Neutrophil (primary cell): ENCODE results near the gene GLMN.
"Not testable (repeated sequence)": the region's sequence is repeated elsewhere in the genome, so short reads cannot be mapped to it uniquely, and the experiment has no call there.

ENCODE experiments used
- H3K27ac ChIP-seq: fragments of 200-600 bp; sonication (generic); 2 replicates; pipeline ENCODE4 v1.5.1; 2016; ENCODE audit warnings: mild to moderate bottlenecking, moderate library complexity
- H3K27me3 ChIP-seq: fragments of 200-600 bp; sonication (generic); 2 replicates; pipeline ENCODE4 v1.6.0; 2016; ENCODE audit warnings: mild to moderate bottlenecking
- H3K36me3 ChIP-seq: fragments of 200-600 bp; sonication (generic); 2 replicates; pipeline ENCODE4 v1.5.1; 2017
- H3K4me1 ChIP-seq, 2 experiments: fragments of 200-600 bp in 1 of 2; sonication (generic) in 1 of 2; 1 replicate in 1 of 2; 2 replicates in 1 of 2; pipeline versions ENCODE4 v1.5.1 to v1.6.1; 2013 to 2016; ENCODE audit warnings: low read depth in 1 of 2, low read length in 1 of 2, mild to moderate bottlenecking in 1 of 2, moderate library complexity in 1 of 2; ENCODE audit not compliant: control insufficient read depth in 1 of 2, insufficient read depth in 1 of 2
- H3K4me3 ChIP-seq, 2 experiments: fragments of 200-600 bp in 1 of 2; sonication (generic) in 1 of 2; 1 replicate in 1 of 2; 2 replicates in 1 of 2; pipeline ENCODE4 v1.5.1; 2013 to 2016; ENCODE audit warnings: low read depth in 1 of 2, low read length in 1 of 2, mild to moderate bottlenecking in 1 of 2, moderate library complexity in 1 of 2
- H3K9me3 ChIP-seq: fragments of 200-600 bp; sonication (generic); 2 replicates; pipeline ENCODE4 v1.5.1; 2016
- TF ChIP-seq, protein P1 (sequence below): fragments of 200-600 bp; sonication (generic); IDR thresholded peaks from 2 replicates; pipeline ENCODE4 v1.5.1; 2016; ENCODE audit warnings: antibody characterized with exemption

Gene GLMN

GRCh38 chr1:92291372-92291999, 7.3 kb downstream of the GLMN start:
- Histone ChIP-seq H3K27ac (no peak overlapping the region), H3K36me3 (peaks cover 20% of the 10 kb centered on the region), H3K9me3 (no peaks in the 10 kb centered on the region), H3K27me3 (no peaks in the 10 kb centered on the region), H3K4me3 (no peak overlapping the region), H3K4me1 (no peaks in the 10 kb centered on the region)
- TF ChIP-seq, protein P1, sequence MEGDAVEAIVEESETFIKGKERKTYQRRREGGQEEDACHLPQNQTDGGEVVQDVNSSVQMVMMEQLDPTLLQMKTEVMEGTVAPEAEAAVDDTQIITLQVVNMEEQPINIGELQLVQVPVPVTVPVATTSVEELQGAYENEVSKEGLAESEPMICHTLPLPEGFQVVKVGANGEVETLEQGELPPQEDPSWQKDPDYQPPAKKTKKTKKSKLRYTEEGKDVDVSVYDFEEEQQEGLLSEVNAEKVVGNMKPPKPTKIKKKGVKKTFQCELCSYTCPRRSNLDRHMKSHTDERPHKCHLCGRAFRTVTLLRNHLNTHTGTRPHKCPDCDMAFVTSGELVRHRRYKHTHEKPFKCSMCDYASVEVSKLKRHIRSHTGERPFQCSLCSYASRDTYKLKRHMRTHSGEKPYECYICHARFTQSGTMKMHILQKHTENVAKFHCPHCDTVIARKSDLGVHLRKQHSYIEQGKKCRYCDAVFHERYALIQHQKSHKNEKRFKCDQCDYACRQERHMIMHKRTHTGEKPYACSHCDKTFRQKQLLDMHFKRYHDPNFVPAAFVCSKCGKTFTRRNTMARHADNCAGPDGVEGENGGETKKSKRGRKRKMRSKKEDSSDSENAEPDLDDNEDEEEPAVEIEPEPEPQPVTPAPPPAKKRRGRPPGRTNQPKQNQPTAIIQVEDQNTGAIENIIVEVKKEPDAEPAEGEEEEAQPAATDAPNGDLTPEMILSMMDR: no peak

DNA sequence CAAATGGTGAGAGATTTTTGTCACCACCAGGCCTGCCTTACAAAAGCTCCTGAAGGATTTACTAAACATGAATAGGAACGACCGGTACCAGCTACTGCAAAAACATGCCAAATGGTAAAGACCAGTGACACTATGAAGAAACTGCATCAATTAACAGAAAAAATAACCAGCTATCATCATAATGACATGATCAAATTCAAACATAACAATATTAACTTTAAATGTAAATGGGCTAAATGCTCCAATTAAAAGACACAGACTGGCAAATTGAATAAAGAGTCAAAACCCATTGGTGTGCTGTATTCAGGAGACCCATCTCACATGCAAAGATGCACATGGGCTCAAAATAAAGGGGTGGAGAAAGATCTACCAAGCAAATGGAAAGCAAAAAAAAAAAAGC, 17.4 kb downstream of the GLMN start:
- H3K4me3 ChIP-seq, H3K4me1 ChIP-seq, H3K9me3 ChIP-seq, H3K27me3 ChIP-seq, H3K27ac ChIP-seq: not testable (repeated sequence)
- H3K36me3 ChIP-seq: peaks cover 20% of the 10 kb centered on the region

DNA sequence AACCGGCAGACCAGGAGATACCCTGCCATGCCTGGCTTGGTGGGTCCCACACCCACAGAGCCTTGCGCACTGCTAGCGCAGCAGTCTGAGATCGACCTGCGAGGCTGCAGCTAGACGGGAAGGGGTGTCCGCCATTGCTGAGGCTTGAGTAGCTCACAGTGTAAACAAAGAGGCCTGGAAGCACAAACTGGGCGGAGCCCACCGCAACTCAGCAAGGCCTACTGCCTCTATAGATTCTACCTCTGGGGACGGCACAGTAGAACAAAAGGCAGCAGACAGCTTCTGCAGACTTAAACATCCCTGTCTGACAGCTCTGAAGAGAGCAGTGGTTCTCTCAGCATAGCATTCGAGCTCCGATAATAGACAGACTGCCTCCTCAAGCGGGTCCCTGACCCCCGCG, 19.0 kb downstream of the GLMN start:
- not testable (repeated sequence) for H3K4me3 ChIP-seq, H3K27me3 ChIP-seq, H3K4me1 ChIP-seq, H3K27ac ChIP-seq, H3K9me3 ChIP-seq
- peaks cover 30% of the 10 kb centered on the region for H3K36me3 ChIP-seq

DNA sequence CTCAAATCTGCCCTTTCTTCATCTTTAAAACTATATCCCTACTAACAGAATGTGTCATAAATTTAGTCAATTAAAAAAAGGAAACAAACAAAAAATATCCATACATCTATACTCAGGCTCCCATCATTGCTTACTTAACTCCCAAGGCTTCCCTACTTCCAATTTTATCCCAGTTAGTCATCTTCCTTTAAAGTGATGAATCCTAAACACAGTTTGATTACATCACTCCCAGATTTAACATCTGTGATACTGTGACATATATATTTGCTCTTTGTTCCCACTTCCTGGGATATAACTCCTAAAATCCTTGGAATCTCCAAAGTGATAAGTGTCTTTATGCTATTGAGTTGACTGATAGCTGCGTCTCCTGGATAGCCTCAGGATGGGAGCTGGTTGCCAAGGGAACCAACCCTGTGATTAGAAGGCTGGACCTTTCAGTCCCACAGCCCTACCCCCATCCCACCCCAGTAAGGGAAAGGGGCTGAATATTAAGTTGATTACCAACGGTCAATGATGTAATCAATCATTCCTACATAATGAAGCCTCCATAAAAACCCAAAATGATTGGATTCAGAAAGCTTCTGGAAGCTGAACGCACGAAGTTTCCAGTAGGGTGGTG, 21.6 kb downstream of the GLMN start:
- H3K4me3 ChIP-seq: no peak overlapping the region
- TF ChIP-seq, protein P1: no peak
- H3K9me3 ChIP-seq: no peaks in the 10 kb centered on the region
- no peaks in the 10 kb centered on the region for H3K27me3 ChIP-seq
- H3K27ac ChIP-seq: no peak overlapping the region
- H3K4me1 ChIP-seq: no peaks in the 10 kb centered on the region
- H3K36me3 ChIP-seq: peaks cover 36% of the 10 kb centered on the region

- Histone ChIP-seq H3K27me3 (no peaks in the 10 kb centered on the region), H3K27ac (no peak overlapping the region), H3K4me1 (no peaks in the 10 kb centered on the region), H3K36me3 (peaks cover 44% of the 10 kb centered on the region), H3K4me3 (no peak overlapping the region), H3K9me3 (no peaks in the 10 kb centered on the region)
- TF ChIP-seq, protein P1: no peak
Observed at GRCh38 chr1:92276082-92276481, 22.7 kb downstream of the GLMN start.

DNA sequence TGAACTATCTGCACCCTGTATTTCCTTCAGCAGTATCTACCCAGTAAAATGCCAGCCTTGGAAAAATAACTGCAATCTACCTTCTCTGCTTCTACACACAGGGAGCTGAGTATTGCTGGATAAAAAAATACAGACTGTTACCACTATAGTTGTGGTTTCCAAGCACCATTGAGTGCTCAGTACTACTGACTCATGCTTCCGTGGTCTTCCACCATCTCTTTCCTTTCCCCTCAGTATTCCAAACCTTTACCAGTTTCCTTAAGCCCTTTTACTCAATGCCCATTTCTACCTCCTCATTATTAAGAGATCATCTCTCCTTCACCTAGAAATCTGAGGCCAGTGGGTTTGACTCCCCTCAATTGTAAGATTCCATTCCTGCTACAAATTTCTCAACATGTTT, 23.8 kb downstream of the GLMN start:
- no peak overlapping the region for H3K27ac ChIP-seq
- no peak overlapping the region for H3K4me3 ChIP-seq
- TF ChIP-seq, protein P1: no peak
- H3K27me3 ChIP-seq: no peaks in the 10 kb centered on the region
- no peaks in the 10 kb centered on the region for H3K4me1 ChIP-seq
- no peaks in the 10 kb centered on the region for H3K9me3 ChIP-seq
- H3K36me3 ChIP-seq: peaks cover 45% of the 10 kb centered on the region
